Stimulated activated CD8-positive, alpha-beta memory T cell treated with anti-CD3 and anti-CD28 coated beads, Interleukin-2, amount 100 ng/mL, for 1 hour (primary cell): ENCODE measurements around the gene CPXM2.

Source experiments
- DNase-seq, 2 donors: peaks; one replicate each; pipeline ENCODE4 v3.0.0-alpha.2; 2020; ENCODE audit warnings: low read depth in 2 of 2

CPXM2 gene

DNA sequence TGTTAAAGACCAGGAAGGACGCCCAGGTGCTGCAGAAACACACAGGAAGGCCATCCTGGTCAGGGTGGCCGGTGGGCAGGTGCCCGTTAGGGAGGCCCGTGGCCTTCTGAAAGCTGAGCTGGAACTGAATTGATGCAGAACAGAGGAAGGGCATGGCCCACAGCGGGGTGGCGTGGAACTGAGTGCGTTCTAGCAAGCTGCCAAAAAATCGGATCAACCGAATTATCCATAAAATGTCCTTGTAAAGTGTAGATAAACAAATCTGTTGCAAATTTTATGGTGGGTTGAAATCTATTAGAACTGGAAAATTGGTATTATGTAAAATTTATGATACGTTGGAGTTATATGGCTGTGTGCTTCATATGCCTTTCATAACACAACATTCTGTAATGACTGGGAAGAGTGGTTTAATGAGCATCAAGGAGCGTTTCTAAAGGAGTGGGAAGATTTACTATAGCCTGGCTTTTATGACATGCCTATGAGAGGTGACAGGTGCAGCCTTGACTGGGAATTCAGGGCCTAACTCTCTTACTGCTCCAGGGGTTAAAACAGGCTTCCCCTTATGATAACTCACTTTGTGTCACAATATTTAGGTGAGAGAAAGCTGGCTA is 117.4 kb downstream of the CPXM2 start:
- no peak for DNase-seq

DNA sequence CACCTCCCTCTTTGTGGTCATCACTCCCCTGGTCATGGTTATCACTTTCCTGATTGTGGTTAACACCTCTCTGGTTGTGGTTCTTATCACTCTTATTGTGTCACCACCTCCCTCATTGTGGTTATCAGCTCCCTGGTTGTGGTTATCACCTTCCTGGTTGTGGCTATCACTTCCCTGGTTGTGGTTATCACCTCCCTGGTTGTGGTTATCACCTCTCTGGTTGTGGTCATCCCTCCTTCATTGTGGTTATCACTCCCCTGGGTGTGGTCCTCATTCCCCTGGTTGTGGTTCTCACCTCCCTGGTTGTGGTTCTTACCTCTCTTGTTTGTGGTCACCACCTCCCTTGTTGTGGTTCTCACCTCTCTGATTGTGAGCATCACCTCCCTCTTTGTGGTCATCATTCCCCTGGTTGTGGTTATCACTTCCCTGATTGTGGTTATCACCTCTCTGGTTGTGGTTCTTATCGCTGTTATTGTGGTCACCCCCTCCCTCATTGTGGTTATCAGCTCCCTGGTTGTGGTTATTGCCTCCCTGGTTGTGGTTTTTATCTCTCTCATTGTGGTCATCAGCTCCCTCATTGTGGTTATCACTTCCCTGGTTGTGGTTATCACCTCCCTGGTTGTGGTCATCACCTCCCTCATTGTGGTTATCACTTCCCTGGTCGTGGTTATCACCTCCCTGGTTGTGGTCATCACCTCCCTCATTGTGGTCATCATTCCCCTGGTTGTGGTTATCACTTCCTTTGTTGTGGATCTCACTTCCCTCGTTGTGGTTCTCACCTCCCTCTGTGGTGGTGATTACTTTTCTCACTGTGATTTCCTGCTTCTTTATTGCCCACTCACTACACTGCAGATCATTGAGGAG is 118.7 kb downstream of the CPXM2 start:
- no peak for DNase-seq

DNA sequence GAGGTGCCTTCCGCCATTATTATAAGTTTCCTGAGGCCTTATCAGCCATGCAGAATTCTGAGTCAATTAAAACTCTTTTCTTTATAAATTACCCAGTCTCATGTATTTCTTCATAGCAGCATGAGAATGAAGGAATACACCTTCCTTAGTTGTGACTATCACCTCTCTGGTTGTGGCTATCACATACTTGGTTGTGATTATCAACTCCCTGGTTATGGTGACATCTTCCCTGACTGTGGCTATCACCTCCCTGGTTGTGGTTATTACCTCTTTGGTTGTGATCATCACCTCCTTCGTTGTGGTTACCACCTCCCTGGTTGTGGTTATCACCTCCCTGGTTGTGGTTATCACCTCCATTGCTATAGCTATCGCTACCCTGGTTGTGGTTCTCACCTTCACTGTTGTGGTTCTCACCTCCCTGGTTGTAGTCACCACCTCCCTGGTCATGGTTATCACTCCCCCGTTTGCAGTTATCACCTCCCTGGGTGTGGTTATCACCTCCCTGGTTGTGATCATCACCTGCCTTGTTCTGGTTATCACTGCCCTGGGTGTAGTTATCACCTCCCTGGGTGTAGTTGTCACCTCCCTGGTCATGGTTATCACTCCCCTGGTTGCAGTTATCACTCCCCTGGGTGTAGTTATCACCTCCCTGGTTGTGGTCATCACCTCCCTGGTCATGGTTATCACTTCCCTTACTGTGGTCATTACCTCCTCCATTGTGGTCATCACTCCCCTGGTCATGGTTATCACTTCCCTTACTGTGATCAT is 119.5 kb downstream of the CPXM2 start:
- no peak for DNase-seq

DNA sequence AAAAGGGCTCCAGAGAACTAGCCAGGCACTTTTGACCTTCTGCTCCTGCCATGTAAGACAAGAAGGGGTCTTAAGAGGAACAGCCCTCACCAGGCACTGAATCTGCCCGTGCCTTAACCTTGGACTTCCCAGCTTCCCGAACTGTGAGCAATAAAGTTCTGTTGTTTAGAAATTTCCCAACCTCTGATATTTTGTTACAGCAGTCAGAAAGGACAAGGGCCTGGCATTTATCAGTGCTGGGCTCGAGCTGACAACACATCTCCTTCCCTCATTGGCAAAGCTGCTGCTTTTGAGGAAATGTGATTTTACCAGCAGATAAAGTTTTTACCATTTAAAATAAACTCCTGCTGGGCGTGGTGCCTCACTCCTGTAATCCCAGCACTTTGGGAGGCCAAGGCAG is 122.0 kb downstream of the CPXM2 start:
- no peak for DNase-seq

DNA sequence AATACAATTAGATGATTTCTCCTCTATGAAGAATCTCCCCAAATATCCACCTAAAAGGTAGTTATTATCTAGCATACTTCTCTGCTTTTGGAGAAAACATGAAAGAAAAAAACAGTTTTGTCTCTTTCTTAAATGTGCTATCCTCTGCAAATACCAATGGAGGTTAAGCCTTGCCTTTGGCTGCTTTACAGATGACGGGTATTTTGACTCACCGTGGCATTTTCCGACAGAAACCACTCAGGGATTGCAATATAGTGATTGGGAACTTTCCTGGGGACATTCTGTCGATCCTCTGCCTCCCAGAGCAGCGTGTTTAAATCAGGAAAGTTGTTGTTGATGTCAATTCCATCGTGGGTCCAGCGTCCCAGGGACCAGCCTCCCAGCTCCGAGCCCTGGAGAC is 124.8 kb downstream of the CPXM2 start:
- DNase-seq: no peak

DNA sequence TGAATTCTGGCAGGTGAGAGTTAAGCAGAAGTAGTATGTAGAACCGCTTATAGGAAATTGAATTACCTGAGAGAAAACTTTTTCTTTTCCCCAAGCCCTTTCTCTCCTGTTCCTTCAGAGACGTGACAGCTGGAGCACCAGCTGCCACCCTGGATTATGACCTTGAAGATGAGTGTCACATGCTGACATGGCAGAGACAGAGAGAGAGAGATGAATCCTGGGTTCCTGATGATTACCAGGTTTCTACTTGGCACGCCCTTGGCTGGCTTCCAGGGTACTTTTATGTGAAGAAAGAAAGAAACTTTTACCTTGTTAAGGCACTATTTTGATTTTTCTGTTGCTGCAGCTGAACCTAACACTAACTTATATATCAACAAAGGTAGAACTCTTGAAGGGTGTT is 125.6 kb downstream of the CPXM2 start:
- DNase-seq: no peak

DNA sequence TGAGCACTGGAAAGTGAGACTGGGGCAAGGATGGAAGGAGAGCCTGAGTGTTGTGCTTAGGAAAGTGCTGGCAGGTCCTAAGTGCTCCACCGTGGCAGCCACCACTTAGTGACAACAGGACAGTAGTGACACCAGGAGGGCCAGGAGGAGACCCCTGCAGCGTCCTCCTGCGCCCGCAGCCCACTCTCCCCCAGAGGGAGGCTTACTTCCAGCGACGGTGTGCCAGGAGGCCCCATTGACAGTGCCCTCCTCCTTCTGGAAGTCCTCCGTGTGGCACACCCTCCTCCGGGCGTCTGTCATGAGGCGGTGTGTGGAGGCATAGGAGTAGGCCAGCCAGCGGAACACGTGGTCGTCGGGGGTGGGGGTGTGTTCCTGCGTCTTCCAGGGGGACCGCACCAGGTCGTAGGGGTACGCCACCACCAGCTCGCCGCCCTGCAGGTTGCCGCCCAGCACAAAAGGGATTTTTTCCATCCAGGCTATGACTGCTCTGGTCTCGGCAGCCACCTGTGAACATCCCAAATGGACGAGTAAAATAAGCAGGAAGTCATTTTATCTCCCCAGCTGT is 129.9 kb downstream of the CPXM2 start:
- no peak for DNase-seq

DNA sequence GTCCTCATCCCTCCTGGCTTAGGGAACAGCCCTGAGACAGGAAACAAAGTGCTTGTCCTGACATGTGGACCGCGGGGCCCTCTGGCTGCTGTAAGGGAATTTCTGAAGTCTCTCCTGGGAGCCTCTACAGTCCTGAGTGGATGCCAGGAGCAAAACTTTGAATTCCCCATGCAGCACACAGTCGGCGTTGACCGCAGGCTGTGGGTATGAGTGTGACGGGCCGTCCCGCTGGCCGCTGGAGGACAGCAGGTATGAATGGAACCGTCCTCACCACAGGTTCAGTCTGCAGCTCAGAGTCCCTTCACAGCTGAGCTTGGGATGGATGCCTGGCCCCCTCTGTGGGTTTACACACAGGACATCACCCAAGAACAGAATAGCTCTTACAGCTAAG is 130.6 kb downstream of the CPXM2 start:
- DNase-seq: no peak

DNA sequence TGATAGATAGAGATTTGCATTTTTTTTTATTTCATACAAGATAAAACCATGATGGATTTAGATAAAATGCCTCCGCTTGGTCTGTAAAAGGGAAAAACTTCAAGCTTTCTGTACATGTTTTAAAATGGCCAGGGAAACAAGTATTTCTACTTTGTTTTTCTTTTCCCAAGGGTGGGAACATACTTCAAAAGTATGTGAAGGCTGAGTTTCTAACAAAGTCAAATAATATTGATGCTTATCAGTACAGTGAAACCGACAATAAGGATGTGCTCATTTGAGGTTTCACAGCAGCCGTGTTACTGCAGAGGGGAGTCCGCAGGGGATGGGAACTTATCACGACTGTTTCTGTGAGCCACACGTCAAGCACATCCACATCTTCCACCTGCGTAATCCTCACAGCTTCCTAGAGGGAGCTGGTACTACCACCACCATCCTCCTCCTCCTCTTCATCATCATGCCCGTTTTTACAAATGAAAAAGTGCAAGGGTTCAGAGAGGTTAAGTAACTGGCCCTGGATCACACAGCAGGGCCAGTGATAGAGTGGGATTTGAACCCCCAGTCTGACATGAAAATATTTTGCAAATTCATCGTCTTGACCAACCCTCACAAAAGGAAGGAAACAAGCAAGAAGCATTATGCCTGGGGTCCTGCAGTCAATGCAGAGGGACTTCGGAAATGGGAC is 131.1 kb downstream of the CPXM2 start:
- no peak for DNase-seq

DNA sequence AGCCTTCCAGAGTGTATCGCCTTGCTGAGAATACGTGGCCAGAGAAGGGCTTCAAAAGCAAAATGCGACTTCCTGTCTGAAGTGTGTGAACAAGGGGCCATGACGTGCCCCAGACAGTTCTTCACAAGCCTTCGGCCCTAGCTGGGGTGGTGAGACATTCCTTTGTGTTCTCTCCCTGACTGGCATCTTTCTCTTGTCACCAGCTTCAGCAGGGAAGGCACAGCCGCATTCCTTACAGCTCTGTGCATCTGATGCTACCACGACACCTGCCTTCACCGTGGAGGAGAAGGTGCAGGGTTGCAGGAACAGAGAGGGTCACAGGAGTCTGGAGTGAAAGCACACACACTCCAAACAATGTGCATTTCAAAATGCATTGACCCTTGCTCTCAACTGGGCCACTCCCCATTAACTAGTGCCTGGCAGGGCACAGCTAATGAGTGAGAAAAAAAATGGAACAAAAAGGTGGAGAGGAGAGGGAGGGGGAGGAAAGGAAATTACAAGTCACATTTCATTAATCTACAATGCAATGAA is 132.0 kb downstream of the CPXM2 start:
- no peak for DNase-seq

DNA sequence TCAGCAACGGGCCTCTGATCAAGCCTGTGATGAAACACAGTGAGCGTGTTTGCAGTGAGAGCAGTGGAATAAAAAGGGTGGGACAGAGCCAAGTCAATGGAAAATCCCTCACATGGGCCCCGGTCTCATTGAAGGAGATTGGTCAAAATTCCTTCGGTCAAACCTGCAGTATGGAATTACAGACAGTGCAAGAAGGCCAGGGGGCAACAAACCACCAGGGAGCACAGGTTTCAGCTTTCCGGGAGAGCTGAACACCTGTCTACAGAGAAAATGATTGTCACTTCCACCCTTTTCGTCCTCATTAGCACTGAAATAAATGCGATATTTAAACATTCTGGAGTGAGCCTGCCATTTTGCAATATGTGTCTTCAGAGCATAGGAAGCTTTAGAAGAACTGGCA is 132.6 kb downstream of the CPXM2 start:
- no peak for DNase-seq

DNA sequence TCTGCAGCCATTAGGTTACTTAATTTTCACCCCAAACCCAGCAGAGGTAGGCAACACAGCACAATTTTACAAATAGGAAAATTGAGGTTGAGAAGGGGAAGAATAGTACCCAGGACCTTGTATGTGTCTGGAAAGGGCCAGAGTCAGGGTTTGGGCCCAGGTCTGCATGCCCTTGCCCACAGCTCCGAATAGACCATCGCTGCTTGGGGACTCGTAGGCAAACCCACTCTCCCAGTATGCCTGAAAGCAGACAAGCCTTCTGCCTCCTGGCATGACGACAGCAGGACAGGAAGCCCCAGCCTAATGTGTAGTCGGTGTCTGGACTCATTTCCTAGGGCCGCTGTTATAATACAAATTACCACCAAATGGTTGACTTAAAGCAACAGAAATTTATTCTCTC is 133.8 kb downstream of the CPXM2 start:
- no peak for DNase-seq

DNA sequence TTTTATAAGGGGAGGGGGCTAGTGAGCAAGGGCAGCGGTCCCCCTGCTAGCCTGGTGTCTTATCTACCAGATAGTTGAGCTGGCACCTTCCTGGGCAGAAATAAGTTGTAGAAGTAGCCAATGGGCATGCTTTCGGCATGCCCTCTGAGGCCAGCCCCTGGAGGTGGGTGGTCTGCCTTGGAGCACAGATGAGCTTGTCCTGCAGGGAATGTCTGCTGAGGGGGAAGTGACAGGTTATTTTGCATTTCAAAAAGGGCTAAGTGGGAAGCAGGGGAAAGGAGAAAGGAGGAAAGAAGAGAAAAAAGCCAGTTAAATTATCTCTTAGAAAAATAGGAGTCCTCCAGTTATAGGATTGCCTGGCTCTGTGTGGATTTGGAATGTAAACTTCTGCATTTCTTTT is 136.5 kb downstream of the CPXM2 start:
- no peak for DNase-seq

DNA sequence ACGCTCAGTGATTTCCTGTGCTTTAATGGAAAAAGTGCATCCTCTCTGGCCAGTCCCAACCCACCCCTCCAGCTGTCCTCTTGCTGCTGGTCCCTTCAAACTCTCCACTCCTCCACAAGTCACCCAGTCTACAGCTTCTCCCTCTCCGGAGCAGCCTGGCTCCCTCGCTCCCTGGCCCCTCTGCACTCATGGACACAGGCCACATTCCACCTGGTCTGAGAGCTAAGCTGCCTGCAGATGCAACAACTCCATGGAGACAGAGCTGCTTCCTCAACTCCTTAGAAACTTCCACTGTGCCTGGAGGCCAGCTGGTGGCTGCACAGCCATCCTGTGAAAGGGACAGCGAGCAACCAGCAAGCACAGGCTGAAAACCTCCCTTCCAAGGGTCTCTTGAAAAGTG is 137.5 kb downstream of the CPXM2 start:
- DNase-seq: no peak

DNA sequence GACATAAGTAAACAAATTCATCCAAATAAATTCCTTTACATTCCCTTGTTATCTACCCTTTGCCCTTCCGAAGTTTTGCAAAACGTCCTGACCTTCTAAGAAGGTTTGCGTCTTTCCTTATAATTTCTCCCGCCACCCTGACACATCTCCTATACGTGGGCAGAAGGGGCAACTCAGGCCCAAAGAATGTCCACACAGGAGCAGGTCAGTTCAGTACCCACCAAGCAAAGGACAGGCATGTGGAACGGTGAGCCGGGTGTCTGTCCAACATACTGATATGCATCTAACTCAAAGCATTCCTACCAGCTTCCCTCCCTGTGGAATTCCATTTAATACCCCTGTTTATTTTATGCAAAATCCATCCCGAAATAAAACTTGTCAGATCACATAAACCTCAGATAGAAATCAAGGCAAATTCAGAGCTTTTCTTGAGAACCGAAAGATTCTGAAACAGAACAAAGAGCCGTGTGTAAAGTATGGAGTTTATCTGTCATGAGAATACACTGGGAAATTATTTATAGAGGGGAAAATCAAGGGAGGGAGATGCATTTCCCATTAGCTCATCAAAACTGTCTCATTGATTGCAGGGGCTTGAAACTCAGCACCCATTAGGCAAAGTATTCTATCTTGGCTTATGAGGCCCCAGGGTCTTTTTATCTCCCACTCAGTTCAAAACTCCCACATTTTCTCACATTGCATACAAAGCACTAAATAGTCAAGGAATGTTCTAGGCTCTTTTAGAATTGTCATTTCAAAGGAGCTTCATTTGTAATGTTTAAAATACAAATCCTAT is 140.1 kb downstream of the CPXM2 start:
- DNase-seq: no peak

DNA sequence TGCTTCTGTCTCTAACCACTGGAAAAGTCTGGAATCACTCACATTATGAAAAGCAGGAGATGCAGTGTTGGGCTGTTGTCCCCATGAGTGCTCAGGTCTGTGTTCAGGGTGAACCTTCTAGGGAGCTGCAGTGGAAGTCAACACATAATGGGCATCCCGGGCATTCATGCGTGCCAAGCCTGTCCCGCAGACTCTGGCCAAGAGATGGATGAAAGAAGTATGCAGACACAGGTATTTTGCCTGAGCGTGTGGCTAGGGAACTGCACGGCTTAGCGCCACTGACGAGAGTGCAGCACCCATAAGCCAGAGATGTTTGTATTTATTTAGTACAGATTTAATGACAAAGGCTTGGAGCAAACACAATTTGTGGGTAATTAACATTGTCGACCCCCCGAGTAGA is 140.7 kb downstream of the CPXM2 start:
- no peak for DNase-seq

DNA sequence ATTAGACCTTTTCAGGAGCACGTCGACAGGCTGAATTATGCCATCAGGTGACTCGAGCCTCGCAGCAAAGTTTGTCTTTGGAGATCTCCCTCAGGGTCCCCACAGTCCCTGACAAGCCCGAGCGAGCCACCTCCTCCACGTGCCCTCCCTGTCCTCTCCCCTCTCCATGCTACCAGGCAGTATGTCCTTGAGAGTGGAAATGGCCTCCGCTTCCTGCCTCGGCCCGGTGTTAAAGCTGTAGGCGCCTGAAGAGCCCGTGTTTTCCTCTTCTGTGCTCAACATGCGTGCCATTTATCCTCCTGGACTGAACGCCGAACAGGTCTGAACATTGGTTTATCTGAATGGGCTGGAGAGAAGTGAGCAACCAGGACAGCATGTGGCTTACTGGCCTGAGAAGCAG is 142.9 kb downstream of the CPXM2 start:
- DNase-seq: no peak

DNA sequence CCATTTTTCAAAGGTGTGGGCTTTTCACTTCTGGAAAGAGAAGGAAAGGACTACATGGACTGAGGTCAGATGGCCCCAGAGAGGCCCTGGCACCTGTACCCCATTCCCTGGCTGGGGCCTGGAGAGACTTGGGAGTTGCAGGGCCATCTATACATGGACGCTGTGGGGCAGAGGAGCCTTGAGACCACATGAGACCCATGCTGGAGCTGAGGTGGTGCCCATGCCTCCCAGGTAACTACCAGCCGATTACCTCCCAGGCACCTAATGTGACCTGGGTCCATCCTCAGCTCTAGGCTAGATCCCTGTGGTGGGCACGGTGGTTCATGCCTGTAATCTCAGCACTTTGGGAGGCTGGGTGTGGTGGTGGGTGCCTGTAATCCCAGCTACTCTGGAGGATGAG is 144.2 kb downstream of the CPXM2 start:
- no peak for DNase-seq

DNA sequence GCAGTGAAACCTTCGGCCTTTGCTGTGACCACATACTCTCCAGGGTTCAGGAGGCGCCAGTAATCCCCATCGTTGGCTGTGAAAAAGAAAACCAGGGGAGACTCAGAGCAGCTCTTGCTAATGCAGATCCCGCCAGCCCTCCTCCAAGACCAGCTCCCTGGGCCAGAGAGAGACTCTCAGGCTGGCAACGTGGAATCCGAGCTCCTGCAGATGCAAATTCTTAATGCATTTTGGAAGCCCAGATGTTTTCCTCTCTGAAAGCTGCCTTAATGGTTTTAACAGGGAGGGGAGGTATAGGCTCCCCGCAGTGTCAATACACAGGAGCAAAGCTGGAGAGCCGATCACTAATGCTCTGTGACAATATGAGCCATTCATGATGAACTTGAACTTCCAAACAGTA is 144.7 kb downstream of the CPXM2 start:
- no peak for DNase-seq

DNA sequence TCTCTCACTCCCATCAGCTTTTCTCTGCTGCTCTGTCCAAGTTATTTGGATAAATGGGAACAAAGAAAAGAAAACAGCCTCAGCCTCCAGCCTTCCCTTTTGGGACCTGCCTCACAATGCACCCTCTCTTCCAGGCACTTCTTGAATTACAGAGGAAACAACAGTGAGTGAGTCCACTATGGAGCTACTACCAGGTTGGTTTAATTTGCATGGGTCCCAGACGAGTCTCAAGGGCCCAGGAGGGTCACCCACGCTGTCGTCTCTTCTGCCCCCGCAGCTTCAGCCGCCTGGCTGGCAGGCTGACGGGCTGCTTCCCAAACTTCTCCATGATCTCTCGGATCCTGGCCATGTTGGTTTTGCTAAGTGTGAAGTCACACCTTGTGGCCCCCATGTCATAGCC is 145.1 kb downstream of the CPXM2 start:
- DNase-seq: no peak

DNA sequence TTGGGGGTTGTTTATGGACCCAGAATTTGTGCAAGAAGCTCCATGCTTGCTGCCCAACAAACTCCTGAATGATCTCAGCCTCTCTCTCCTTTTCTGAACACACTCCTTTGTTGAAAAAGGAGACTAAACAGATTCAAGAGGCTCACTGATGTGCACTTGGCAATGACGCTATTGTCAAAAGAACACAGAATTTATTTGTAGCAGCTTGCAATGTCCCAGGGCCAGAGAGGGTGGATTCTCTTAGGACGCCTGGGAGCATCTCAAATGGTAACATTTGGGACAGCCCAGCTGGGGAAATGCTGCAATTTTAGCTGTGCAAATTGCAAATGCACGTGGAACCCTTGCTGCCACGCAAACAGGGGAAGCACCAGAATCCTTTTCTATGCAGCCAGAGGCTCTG is 145.5 kb downstream of the CPXM2 start:
- no peak for DNase-seq
